ENCODE measurements around the gene LDHB. TPM values are rescaled to one million over a fixed set of nuclear protein-coding genes. Genes with fewer than 3 reads are reported as not detected.
A peak's percentile ranks its signal among the peaks of the same experiment; 100 is the strongest.

Gene LDHB
- polyA plus RNA-seq, 2 of the 4 experiments (the other 2 are of a cell fraction) = 1,852 to 2,260 TPM

GRCh38 chr12:21634245-21634644, 23.4 kb downstream of the LDHB start:
- ATAC-seq = no peak; a peak in 1 of 6 replicates

GRCh38 chr12:21631367-21631766, 26.3 kb downstream of the LDHB start:
- POLR2A ChIA-PET = no interaction called here
- TF ChIP-seq HOXB5 (CRISPR knock-in tag; IDR thresholded peaks at IDR 0.05) (no peak), HDAC2 (IDR thresholded peaks at IDR 0.05) (no peak), GATA3 (IDR thresholded peaks at IDR 0.05; ENCODE audit: borderline replicate concordance) (no peak), HOXB13 (CRISPR knock-in tag; IDR thresholded peaks at IDR 0.05; ENCODE audit: low read depth) (no peak), HOXA7 (CRISPR knock-in tag; IDR thresholded peaks at IDR 0.05) (no peak), BHLHE40 (IDR thresholded peaks at IDR 0.05; ENCODE audit: low read depth, low read length) (no peak), KDM5A (IDR thresholded peaks at IDR 0.05) (no peak), CTCF (IDR thresholded peaks at IDR 0.05) (no peak), TP53 (CRISPR knock-in tag; IDR thresholded peaks at IDR 0.05) (no peak), MAZ (IDR thresholded peaks at IDR 0.05; ENCODE audit: borderline replicate concordance, low read depth, low read length) (no peak), PBX3 (IDR thresholded peaks at IDR 0.05) (no peak), RAD21 (conservative IDR thresholded peaks at IDR 0.05 in 1 of 2, IDR thresholded peaks at IDR 0.05 in 1 of 2) (no peak), NFE2L2 (conservative IDR thresholded peaks at IDR 0.05; ENCODE audit: low read length) (no peak), HES2 (IDR thresholded peaks at IDR 0.05) (no peak), KDM1A (IDR thresholded peaks at IDR 0.05; ENCODE audit: low read depth) (no peak), ATOH8 (CRISPR knock-in tag; IDR thresholded peaks at IDR 0.05; ENCODE audit: low read depth) (no peak)
- CTCF ChIA-PET = interaction anchor here (0.6 to 1.2 kb wide), 2 partner anchors 49 to 50 kb away, joined by 3 to 4 read pairs; no protein-coding TSS in a partner anchor

More at GRCh38 chr12:21634245-21634644, 23.4 kb downstream of the LDHB start:
- ChIA-PET CTCF (interaction anchor here (0.9 to 1.8 kb wide), 2 partner anchors 14 to 26 kb away, joined by 3 to 5 read pairs; no protein-coding TSS in a partner anchor), POLR2A (no interaction called here)
- WGBS (ENCODE audit: missing lambda C conversion rate) = 100% methylated on average over 3 of the region's 3 CpGs
- H3K27ac ChIP-seq = no peak overlapping the region
- no peak overlapping the region for H3K4me2 ChIP-seq
- no peak for DNase-seq (ENCODE audit: low read depth in 1 of 2, low spot score in 1 of 2)
- H3K4me1 ChIP-seq = peaks cover 28% of the 10 kb centered on the region
- H3K9me3 ChIP-seq = no peaks in the 10 kb centered on the region
- H3K4me3 ChIP-seq = no peak overlapping the region
- TF ChIP-seq FOSB (CRISPR knock-in tag; IDR thresholded peaks at IDR 0.05) = peak; percentile 66; the same call in 1 of the 2 replicates
- TF ChIP-seq BCL3 (IDR thresholded peaks at IDR 0.05) = no peak
- TF ChIP-seq MAZ (IDR thresholded peaks at IDR 0.05; ENCODE audit: borderline replicate concordance, low read depth, low read length) = no peak
- TF ChIP-seq KDM5A (IDR thresholded peaks at IDR 0.05) = no peak
- TF ChIP-seq MYC (IDR thresholded peaks at IDR 0.05; ENCODE audit: borderline replicate concordance, low read length) = no peak
- no peak for TF ChIP-seq RAD21 (conservative IDR thresholded peaks at IDR 0.05 in 1 of 2, IDR thresholded peaks at IDR 0.05 in 1 of 2)
- no peak for TF ChIP-seq JUNB (IDR thresholded peaks at IDR 0.05)
- TF ChIP-seq HMGXB4 (CRISPR knock-in tag; IDR thresholded peaks at IDR 0.05; ENCODE audit: borderline replicate concordance) = no peak
- TF ChIP-seq POLR2AphosphoS2 (conservative IDR thresholded peaks at IDR 0.05; ENCODE audit: low read length) = no peak
- no peak for TF ChIP-seq ZSCAN20 (CRISPR knock-in tag; IDR thresholded peaks at IDR 0.05)
- no peak for TF ChIP-seq CHD2 (IDR thresholded peaks at IDR 0.05; ENCODE audit: low read length, partially characterized antibody)
- TF ChIP-seq RARB (CRISPR knock-in tag; IDR thresholded peaks at IDR 0.05) = no peak
- 0 out of 2 replicates have a peak, but pooled peaks have one; percentile 43 for TF ChIP-seq HOXA7 (CRISPR knock-in tag; IDR thresholded peaks at IDR 0.05)
- TF ChIP-seq HOXB5 (CRISPR knock-in tag; IDR thresholded peaks at IDR 0.05) = no peak
- no peak for TF ChIP-seq NR3C1 (IDR thresholded peaks at IDR 0.05)
- no peak for FAIRE-seq

More at GRCh38 chr12:21631367-21631766, 26.3 kb downstream of the LDHB start:
- ATAC-seq (peak; percentile 6 to 44; a peak in 2 of 6 replicates), FAIRE-seq (no peak), DNase-seq (ENCODE audit: low read depth in 1 of 2, low spot score in 1 of 2) (no peak)
- no peaks in the 10 kb centered on the region for H3K4me1 ChIP-seq
- 68% methylated on average over 2 of the region's 2 CpGs for WGBS (ENCODE audit: missing lambda C conversion rate)
- no peak overlapping the region for H3K4me2 ChIP-seq
- no peak overlapping the region for H3K27ac ChIP-seq
- H3K9me3 ChIP-seq = no peaks in the 10 kb centered on the region
- no peak overlapping the region for H3K4me3 ChIP-seq

Data from A549 (cell line).